ENCODE results near the gene SPOCK1. TPM values are rescaled to one million over a fixed set of nuclear protein-coding genes. Genes with fewer than 3 reads are reported as not detected.
"Not testable (repeated sequence)": the region's sequence is repeated elsewhere in the genome, so short reads cannot be mapped to it uniquely, and the experiment has no call there.

SPOCK1 gene
- total RNA-seq, 1 experiment from 2014 or later, result 9.8 TPM

DNA sequence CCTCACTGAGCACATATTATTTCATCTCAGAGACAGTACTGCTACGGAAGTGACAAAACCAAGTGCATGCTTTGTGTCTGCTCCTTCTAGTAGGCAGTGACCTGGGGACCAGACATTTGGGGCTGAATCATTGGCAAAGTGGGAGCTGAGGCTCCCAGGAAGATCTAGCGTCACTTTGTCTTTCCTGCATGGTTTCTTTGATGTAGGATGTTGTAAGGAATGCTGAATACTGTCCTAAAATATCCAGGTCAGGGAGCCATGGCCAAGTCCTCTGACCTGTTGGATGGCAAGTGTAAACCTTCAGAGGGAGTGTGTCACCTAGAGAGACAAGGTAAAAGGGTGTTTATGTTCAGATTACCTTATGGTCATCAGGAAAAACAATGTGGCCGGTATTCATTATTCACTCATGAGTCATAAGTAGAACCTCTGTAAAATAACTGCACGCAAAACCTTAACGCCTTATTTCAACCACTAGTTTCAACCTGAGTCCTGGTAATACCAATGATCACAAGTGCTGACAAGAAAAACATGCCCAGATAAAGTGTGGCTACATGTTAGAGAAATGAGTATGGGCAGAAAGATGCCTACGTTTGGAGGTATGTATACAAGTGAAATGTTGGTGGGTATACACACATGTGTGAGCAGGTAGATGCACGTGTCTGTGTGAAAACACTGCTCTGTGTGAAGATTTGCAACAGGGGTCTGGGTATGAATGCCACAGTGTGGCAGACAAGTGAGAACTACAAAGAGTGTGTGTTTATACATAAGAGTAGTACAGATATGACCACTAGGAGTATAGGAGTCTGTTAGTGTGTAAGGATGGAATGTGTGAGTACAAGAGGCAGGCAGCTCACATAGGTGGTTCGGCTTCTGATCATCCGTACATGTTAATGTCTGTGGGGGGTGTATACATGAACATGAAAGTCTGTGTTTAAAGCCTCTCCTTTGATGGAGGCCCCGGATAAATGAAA lies 263.9 kb downstream of the SPOCK1 start:
- H3F3A ChIP-seq (ENCODE audit: low read length, unreplicated experiment), result no peaks in the 10 kb centered on the region
- TF ChIP-seq EZH2 (IDR thresholded peaks at IDR 0.05; ENCODE audit: low read length, unreplicated experiment), result no peak
- TF ChIP-seq EZH2phosphoT487 (IDR thresholded peaks at IDR 0.05; ENCODE audit: borderline replicate concordance, low read length), result no peak
- TF ChIP-seq, protein P1, sequence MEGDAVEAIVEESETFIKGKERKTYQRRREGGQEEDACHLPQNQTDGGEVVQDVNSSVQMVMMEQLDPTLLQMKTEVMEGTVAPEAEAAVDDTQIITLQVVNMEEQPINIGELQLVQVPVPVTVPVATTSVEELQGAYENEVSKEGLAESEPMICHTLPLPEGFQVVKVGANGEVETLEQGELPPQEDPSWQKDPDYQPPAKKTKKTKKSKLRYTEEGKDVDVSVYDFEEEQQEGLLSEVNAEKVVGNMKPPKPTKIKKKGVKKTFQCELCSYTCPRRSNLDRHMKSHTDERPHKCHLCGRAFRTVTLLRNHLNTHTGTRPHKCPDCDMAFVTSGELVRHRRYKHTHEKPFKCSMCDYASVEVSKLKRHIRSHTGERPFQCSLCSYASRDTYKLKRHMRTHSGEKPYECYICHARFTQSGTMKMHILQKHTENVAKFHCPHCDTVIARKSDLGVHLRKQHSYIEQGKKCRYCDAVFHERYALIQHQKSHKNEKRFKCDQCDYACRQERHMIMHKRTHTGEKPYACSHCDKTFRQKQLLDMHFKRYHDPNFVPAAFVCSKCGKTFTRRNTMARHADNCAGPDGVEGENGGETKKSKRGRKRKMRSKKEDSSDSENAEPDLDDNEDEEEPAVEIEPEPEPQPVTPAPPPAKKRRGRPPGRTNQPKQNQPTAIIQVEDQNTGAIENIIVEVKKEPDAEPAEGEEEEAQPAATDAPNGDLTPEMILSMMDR (conservative IDR thresholded peaks at IDR 0.05; ENCODE audit: low read depth, low read length), result no peak
- no peaks in the 10 kb centered on the region for H3K27me3 ChIP-seq (ENCODE audit: low read length)
- no peaks in the 10 kb centered on the region for H3K9me3 ChIP-seq (ENCODE audit: low read length)
- H2AFZ ChIP-seq (ENCODE audit: low read length), result 0 out of 2 replicates have a peak overlapping the region, but pooled peaks have one; percentile 3
- ATAC-seq (peak; percentile 78), DNase-seq (peak; percentile 86)
- no peaks in the 10 kb centered on the region for H3K36me3 ChIP-seq (ENCODE audit: low read depth, low read length)
- H3K4me3 ChIP-seq (ENCODE audit: low read length), result no peak overlapping the region
- peaks cover 54% of the 10 kb centered on the region for H3K4me1 ChIP-seq (ENCODE audit: insufficient read depth, low read length)
- peak overlapping the region; percentile 93 for H3K27ac ChIP-seq (ENCODE audit: low read length)
- peak overlapping the region; percentile 50 for H3K4me2 ChIP-seq (ENCODE audit: low read length)
- H4K20me1 ChIP-seq (ENCODE audit: low read length), result no peaks in the 10 kb centered on the region
- BruUV-seq (replicated peaks), result no TSS peak
- H3K9ac ChIP-seq (ENCODE audit: low read length), result peak overlapping the region; percentile 55
- ChIA-PET CTCF (no interaction called here), POLR2A (ENCODE audit: unreplicated experiment) (no interaction called here)
- H3K79me2 ChIP-seq (ENCODE audit: low read length), result no peaks in the 10 kb centered on the region
- H3K9me2 ChIP-seq (replicated peaks; ENCODE audit: low read length), result no peaks in the 10 kb centered on the region
- intact Hi-C loops (cut with micrococcal nuclease), result no loop called here

DNA sequence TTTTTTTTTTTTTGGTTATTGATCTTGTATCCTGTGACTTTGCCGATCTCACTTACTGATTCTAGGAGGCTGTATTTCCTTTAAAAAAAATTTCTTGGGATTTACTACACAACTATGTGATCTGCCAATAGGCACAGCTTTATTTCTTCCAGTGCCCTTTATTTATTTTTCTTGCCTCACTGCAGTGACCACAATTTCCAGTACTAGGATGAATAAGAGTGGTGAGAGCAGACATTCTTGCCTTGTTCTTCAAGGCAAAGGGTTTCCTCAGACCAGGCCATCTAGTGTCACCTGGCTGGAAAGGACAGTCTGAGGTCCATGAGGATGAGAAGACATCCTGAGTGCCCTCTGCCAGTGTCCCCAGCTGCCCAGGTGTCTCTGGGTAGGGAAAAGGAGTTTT lies 265.4 kb downstream of the SPOCK1 start:
- ChIA-PET POLR2A (ENCODE audit: unreplicated experiment) (no interaction called here), CTCF (no interaction called here)
- Histone ChIP-seq H3K9me2 (replicated peaks; ENCODE audit: low read length) (no peaks in the 10 kb centered on the region), H2AFZ (ENCODE audit: low read length) (no peak overlapping the region), H3F3A (ENCODE audit: low read length, unreplicated experiment) (no peaks in the 10 kb centered on the region), H3K4me1 (ENCODE audit: insufficient read depth, low read length) (peaks cover 54% of the 10 kb centered on the region), H3K4me2 (ENCODE audit: low read length) (no peak overlapping the region), H3K27me3 (ENCODE audit: low read length) (no peaks in the 10 kb centered on the region), H4K20me1 (ENCODE audit: low read length) (no peaks in the 10 kb centered on the region), H3K4me3 (ENCODE audit: low read length) (no peak overlapping the region), H3K79me2 (ENCODE audit: low read length) (no peaks in the 10 kb centered on the region), H3K27ac (ENCODE audit: low read length) (peak overlapping the region; percentile 93), H3K9me3 (ENCODE audit: low read length) (no peaks in the 10 kb centered on the region), H3K36me3 (ENCODE audit: low read depth, low read length) (no peaks in the 10 kb centered on the region), H3K9ac (ENCODE audit: low read length) (no peak overlapping the region; the same call in 1 of the 2 replicates)
- TF ChIP-seq, protein P1 (conservative IDR thresholded peaks at IDR 0.05; ENCODE audit: low read depth, low read length), result no peak
- no peak for TF ChIP-seq EZH2phosphoT487 (IDR thresholded peaks at IDR 0.05; ENCODE audit: borderline replicate concordance, low read length)
- no peak for TF ChIP-seq EZH2 (IDR thresholded peaks at IDR 0.05; ENCODE audit: low read length, unreplicated experiment)
- DNase-seq (no peak), ATAC-seq (no peak)
- no TSS peak for BruUV-seq (replicated peaks)
- intact Hi-C loops (cut with micrococcal nuclease), result no loop called here

DNA sequence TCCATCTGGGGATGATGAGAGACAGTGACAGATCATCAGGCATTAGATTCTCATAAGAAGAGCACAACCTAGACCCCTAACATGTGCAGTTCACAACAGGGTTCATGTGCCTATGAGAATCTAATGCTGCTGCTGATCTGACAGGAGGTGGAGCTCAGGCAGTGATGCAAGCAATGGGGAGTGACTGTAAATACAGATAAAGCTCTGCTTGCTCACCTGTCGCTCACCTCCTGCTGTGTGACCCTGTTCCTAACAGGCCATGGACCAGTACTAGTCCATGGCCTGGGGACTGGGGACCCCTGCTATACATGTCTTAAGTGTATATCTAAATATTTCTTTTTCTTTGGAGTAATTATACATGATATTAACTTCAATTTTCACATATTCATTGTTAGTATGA lies 265.8 kb downstream of the SPOCK1 start:
- BruUV-seq (replicated peaks); H2AFZ ChIP-seq (ENCODE audit: low read length); H3K9me3 ChIP-seq (ENCODE audit: low read length); H3K9ac ChIP-seq (ENCODE audit: low read length); POLR2A ChIA-PET (ENCODE audit: unreplicated experiment); CTCF ChIA-PET; ATAC-seq; H3F3A ChIP-seq (ENCODE audit: low read length, unreplicated experiment); H3K4me2 ChIP-seq (ENCODE audit: low read length); H3K27me3 ChIP-seq (ENCODE audit: low read length); DNase-seq; H3K79me2 ChIP-seq (ENCODE audit: low read length); H3K36me3 ChIP-seq (ENCODE audit: low read depth, low read length); H4K20me1 ChIP-seq (ENCODE audit: low read length); H3K4me3 ChIP-seq (ENCODE audit: low read length); intact Hi-C loops (cut with micrococcal nuclease); H3K9me2 ChIP-seq (replicated peaks; ENCODE audit: low read length): not testable (repeated sequence)
- 0 out of 2 replicates have a peak overlapping the region, but pooled peaks have one; percentile 93 for H3K27ac ChIP-seq (ENCODE audit: low read length)
- H3K4me1 ChIP-seq (ENCODE audit: insufficient read depth, low read length), result peaks cover 52% of the 10 kb centered on the region
